T47D (cell line): ENCODE measurements around the gene TOM1L2.
A peak's percentile ranks its signal among the peaks of the same experiment; 100 is the strongest.

Source experiments
- DNase-seq, 2 experiments: peaks; one replicate each; pipeline versions ENCODE4 v3.0.0 to v3.0.0-alpha.2; 2011 to 2012; ENCODE audit warnings: low read depth in 1 of 2, low spot score in 1 of 2
- JUND ChIP-seq: IDR thresholded peaks from 2 replicates; pipeline ENCODE4 v1.6.1; 2012; ENCODE audit warnings: low read depth
- in situ Hi-C: cut with HindIII; loops from 2 replicates; pipeline ENCODE4 v1.10.0; 2016; ENCODE audit warnings: low sequenced_read_pairs, low pct_unique_long_range_greater_than_20kb

Gene TOM1L2

DNA sequence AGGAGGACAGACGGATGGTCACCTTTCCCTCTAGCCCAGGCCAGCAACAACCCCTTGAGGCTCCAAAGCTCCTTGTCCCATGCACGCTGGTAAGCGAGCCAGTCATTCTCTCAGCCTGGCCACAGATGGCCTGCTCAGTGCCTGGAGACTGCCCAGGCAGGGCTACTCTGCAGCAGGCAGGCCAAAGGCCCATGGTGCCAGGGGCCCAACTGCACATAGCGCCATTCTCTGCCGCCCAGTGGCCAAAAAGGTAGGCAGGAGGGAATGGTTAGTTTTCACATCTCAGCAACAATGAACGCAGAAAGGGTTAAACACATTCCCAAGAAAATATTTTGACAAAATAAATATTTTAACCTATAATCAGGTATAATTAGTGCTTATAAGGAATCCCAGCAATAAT lies 127.7 kb downstream of the TOM1L2 start:
- no peak for TF ChIP-seq JUND
- in situ Hi-C loops: no loop called here
- no peak for DNase-seq

DNA sequence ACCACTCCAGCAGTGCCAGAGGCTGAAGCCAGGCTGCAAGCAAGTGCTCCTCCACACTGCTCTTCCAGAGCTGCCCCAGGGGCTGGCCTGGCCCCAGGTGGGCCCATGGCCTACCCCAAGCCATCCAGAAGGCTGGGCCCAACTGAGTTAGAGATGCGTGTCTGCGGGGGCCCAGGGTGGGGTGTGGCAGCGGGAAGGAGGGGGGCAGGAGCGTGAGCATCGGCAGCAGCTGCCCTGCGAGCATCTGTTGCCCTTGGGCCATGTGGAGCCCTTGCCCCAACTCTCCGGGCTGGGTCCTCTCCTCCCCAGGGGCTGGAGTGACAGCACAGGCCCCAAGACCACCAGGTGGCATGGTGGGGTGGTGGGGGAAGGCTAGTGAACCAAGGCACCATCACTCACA lies 128.1 kb downstream of the TOM1L2 start:
- in situ Hi-C loops: no loop called here
- TF ChIP-seq JUND: no peak
- DNase-seq: no peak

DNA sequence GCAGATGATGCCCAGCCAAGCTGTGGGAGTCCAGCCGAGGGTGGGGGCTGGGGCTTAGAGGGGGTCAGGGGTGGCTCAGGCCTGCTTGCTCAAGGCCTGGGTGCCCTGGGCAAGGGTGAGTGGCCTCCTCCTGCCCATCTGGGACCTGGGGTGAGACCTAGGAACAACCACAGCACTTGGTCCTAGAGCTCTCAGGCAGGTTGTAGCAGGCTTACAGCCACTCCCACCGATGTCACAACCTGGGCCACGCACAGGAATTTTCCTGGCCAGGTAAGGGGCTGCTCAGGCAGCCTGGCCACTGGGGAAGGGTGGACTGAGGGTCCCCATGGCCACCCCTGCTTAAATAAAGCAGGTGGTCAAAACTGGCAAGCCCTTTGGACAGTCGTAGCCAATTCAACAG lies 129.1 kb downstream of the TOM1L2 start:
- in situ Hi-C loops: no loop called here
- DNase-seq: no peak
- TF ChIP-seq JUND: no peak

DNA sequence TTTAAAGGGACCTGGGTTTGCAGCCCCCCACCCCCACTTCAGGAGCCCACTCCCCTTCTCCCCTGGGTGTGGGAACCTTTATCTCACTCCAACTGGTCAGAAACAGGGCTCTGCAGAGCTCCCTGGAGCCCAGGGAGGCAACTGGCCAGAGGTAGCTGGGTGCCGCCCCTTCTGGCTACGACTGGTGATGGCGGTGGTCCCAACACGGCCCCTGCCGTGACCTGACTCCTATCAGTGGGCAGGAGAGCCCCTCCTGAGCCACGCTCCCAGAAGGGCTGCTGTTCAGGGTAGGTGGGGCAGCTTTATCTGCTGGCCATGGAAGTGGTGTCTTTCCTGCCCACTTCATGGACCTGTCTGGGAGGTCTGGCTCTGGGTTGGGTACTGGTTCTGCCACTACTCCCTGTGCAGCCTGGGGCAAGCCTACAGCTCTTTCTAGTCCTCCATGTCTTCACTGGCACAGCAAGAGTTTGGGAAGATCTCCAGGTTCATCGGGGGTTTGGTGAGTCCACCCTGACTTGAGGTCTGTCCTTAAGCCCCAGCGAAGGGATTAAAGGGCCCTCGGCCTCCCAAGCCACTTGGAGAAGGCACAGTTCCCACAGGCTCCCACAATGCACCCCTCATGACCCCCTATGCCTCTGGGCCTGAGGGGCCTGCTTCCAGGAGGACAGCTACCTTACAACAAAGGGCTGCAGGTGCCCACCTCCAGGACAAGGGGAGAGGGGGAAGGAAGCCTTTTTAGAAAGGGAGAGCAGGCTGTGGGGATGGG lies 129.9 kb downstream of the TOM1L2 start:
- no peak for DNase-seq
- no peak for TF ChIP-seq JUND
- in situ Hi-C loops: no loop called here

DNA sequence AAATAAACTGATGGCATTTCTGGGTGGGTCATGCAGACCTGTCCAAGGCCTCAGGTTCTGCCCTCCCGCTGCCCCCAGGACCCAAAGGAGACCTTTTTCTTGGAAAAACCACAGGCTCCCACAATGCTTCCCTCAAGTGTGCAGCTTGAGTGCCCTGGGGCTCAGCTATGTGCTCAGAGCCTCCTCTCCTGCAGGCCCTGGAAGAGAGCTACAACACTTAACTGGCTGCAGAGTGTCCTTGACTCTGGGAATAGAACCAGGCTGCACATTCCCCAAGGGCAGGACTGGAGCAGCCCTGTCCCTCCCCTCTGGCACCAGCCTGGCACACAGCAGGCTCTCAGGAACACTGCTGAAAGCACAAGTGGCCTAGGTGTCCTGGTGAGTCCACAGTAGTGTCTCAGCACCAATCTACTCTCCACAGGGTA lies 130.6 kb downstream of the TOM1L2 start:
- in situ Hi-C loops: no loop called here
- peak in 1 of 2 experiments; percentile 57 for DNase-seq
- TF ChIP-seq JUND: no peak

DNA sequence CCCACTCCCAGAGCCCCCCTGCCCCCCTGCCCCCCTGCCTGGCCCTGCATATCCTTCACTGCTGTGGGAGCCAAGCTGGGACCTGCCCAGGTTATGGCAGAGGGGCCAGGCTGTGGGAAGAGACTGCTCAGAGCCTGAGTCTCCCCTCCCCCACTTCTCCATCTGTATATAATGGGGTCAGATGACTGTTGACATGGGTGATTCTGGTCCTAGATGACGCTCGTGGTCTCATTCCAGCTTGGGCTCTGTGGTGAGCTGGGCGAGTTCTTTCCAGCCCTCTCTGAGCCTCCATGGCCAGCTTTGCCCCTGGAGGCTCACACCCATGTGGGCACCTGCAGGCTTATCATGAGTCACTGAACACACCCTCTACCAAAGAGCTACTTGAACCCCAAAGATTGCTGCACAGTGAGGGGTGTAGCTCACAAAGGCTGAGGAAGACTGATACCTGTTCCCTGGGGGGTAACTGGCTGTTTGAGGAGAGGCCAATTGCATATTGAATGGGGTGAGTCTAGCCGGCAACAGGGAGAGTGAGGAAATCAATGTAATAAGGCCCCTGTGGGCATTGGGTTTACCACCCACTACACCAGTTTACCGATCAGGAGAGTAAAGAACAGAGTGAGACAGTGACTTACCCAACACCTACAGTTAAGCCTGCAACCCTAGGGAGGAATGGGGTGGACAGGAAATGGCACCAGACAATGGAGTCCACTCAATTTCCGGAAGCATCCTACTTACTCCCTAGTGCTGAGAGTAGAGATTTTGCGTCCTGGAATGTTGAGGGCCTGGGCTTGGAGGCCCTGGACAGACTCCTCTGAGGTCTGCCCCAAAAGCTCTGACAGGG lies 131.2 kb downstream of the TOM1L2 start:
- in situ Hi-C loops: no loop called here
- TF ChIP-seq JUND: no peak

DNA sequence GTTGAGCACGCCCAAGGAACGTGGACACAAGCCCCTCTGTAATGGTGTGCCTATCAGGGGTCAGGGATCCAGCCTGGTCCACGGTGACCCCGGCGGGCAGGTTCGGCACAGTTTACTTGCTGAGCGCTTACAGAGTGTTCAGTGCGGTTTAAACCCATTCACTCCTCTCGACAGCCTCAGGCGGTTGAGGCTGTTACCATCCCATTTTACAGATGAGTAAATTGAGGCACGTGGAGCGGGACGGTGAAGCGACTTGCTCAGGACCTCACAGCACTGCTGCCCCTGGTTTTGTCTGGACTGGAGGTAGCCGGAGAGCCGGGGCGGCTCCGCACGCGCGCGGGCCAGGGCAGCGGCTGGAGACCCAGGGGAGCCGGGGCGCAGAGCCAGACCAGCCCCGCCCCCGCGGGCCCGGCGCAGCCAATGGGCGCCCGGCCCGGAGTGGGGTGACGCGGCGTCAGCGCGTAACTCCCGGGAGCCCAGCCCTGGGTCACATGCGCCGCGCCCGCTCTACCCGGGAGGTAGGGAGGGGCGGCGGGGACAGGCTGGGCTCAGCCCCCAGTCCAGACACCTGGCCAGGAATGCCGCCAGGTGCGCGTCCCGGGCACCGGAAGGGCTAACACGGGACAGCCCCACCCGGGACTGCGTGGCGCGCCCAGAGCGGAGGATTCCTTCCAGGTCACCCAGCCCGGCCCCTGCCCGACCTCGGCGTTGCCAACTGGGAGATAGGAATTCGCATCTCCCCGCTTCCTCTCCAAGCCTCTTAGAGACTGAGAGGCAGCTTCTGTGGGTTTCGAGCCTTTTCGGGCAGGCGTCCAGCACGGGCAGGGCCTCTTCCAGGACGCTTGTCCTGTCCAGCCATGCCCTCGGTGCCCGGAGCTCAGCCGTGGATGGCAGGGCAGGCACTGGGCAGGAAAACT lies 132.2 kb downstream of the TOM1L2 start:
- in situ Hi-C loops: no loop called here
- TF ChIP-seq JUND: no peak
- DNase-seq: peak; percentile 82 to 95

More for the DNA sequence above, 131.2 kb downstream of the TOM1L2 start:
- no peak for DNase-seq

DNA sequence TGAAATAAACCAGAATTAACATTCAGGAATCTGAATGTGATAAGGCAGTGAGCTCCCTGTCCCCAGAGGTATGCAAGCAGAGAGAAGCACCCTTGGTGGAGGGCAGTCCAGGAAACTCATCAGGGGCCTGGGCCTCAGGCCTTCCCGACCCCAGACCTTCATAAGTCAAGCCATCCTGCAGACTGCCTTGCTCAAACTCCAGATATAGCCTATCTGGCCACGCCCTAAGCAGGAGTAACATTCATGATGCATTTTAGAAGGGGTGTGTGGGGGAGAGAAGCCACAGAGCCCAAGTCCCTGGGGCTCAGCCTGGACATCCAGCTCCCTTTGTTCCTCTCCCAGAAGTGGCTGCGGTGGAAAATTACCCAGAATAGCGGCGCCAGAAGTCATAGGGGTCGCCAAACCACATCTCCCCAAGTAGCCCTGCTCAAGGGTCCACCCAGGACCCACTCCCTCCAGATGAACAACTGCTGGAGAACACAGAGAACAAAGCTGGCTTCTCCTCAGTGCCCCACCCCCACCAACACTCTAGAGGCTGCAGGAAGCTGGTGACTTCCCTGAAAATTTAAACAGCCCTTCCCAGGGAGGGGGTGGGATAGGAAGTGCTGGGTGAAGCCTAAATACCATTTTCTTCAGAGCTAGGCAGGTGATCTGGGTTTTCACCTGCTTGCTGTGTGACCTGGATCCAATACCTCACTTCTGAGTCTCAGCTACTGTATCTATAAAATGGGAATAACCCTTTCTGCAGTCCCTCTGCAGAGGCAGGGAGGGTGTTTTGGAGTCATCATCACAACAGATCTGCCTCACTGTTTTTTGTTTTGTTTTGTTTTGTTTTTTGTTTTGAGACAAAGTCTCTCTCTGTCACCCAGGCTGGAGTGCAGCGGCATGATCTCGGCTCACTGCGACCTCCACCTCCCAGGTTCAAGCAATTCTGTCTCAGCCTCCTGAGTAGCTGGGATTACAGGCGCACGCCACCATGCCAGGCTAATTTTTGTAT lies 133.9 kb downstream of the TOM1L2 start:
- in situ Hi-C loops: no loop called here
- no peak for TF ChIP-seq JUND
- DNase-seq: no peak

DNA sequence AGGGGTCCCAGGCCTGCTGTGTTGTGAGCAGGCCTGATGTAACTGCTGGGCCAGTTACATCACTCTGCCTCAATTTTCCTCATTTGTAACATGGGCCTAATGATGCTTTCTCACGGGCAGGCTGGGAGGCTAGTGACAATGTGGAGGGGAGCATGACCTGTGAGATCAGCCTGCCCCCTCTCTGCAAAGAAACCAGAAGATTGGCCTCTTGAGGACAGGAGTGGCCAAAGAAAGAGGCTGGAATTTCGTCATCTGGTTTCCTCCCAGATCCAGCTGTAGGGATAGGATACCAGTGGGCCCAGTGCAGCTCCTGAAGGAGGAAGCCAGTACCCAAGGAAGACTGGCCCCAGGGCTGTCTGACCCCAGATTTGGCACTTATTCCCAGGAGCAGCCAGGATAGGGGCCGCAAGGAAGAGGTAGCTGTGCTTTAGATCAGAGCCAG lies 134.8 kb downstream of the TOM1L2 start:
- no peak for TF ChIP-seq JUND
- in situ Hi-C loops: no loop called here
- DNase-seq: peak in 1 of 2 experiments; percentile 58

DNA sequence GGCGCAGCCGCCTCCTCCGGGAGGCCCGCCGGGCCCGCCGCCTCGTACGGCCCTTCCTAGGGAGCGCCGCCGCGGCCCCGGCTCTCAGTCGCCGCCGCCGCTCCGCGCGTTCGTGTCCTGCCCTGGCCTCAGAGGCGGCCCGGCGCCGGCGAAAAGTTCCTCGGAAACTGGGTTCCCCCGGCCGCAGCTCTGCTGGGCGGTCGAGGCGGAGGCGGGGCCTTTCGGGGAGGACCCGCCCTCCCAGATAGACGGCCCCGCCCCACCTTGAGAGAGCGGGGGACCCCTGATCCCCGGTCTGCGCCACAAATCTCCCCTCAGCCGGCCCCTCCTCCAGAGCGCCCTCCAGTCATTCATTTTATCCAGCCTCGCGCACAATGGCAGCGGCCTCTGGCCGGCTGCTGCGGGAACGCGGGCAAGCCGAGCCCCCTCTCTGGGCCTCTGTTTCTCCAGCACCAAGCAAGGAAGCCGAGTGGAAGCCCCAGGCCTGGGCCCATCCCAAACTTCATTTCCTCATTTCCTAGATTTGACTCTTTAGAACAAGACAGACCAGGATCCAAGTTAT lies 135.3 kb downstream of the TOM1L2 start, which contains the start of gene SREBF1:
TSS of gene SREBF1 (minus strand) at position 169 of the 562 bp plus-strand sequence. CDS start 169 bp downstream, outside the sequence.
- TF ChIP-seq JUND: no peak
- in situ Hi-C loops: no loop called here
- DNase-seq: no peak
